Ishikawa (cell line): ENCODE results near the gene TMEM52B.

Source experiments
- CEBPB ChIP-seq: IDR thresholded peaks from 2 replicates; pipeline ENCODE4 v1.6.1; 2012
- CREB1 ChIP-seq: IDR thresholded peaks from 2 replicates; pipeline ENCODE4 v1.6.1; 2012; ENCODE audit warnings: low read depth
- EGR1 ChIP-seq: IDR thresholded peaks from 2 replicates; pipeline ENCODE4 v1.6.1; 2012
- EP300 ChIP-seq: IDR thresholded peaks from 2 replicates; pipeline ENCODE4 v1.6.1; 2012; ENCODE audit warnings: borderline replicate concordance
- FOXM1 ChIP-seq: IDR thresholded peaks from 2 replicates; pipeline ENCODE4 v1.6.1; 2012; ENCODE audit warnings: low read depth, borderline replicate concordance
- MAX ChIP-seq: IDR thresholded peaks from 2 replicates; pipeline ENCODE4 v1.6.1; 2012
- NFIC ChIP-seq: IDR thresholded peaks from 2 replicates; pipeline ENCODE4 v1.6.1; 2012
- RAD21 ChIP-seq: IDR thresholded peaks from 2 replicates; pipeline ENCODE4 v1.6.1; 2012; ENCODE audit warnings: low read depth
- REST ChIP-seq: IDR thresholded peaks from 2 replicates; pipeline ENCODE4 v1.6.1; 2012; ENCODE audit warnings: low read depth, mild to moderate bottlenecking
- TAF1 ChIP-seq: IDR thresholded peaks from 2 replicates; pipeline ENCODE4 v1.6.1; 2012; ENCODE audit warnings: low read depth, mild to moderate bottlenecking
- TCF12 ChIP-seq: IDR thresholded peaks from 2 replicates; pipeline ENCODE4 v1.6.1; 2012; ENCODE audit warnings: low read depth
- TEAD4 ChIP-seq: IDR thresholded peaks from 2 replicates; pipeline ENCODE4 v1.6.1; 2012
- USF1 ChIP-seq: IDR thresholded peaks from 2 replicates; pipeline ENCODE4 v1.6.1; 2012
- YY1 ChIP-seq: IDR thresholded peaks from 2 replicates; pipeline ENCODE4 v1.6.1; 2012; ENCODE audit warnings: low read depth
- ZBTB7A ChIP-seq: IDR thresholded peaks from 2 replicates; pipeline ENCODE4 v1.6.1; 2012; ENCODE audit warnings: low read depth

Gene TMEM52B

GRCh38 chr12:10182354-10183049 lies 3.7 kb downstream of the TMEM52B start:
- TF ChIP-seq CEBPB (no peak), EP300 (no peak), USF1 (no peak), MAX (no peak), CREB1 (no peak), YY1 (no peak), TEAD4 (no peak), REST (no peak), FOXM1 (no peak), RAD21 (no peak), TAF1 (no peak), NFIC (no peak), TCF12 (no peak), EGR1 (no peak), ZBTB7A (no peak)

GRCh38 chr12:10184261-10184843 lies 5.5 kb downstream of the TMEM52B start:
- TF ChIP-seq EP300: no peak
- no peak for TF ChIP-seq CREB1
- TF ChIP-seq MAX: no peak
- TF ChIP-seq YY1: no peak

GRCh38 chr12:10186299-10186698 lies 7.5 kb downstream of the TMEM52B start:
- TF ChIP-seq TEAD4 (no peak), MAX (no peak), CEBPB (no peak), TAF1 (no peak), ZBTB7A (no peak), NFIC (no peak), TCF12 (no peak)

- TF ChIP-seq TAF1: no peak
- TF ChIP-seq EP300: no peak
- no peak for TF ChIP-seq FOXM1
- no peak for TF ChIP-seq NFIC
- TF ChIP-seq CREB1: no peak
- no peak for TF ChIP-seq REST
Observed at GRCh38 chr12:10189653-10190052, 10.8 kb downstream of the TMEM52B start.

- no peak for TF ChIP-seq REST
- no peak for TF ChIP-seq CREB1
- peak; percentile 87 for TF ChIP-seq RAD21
- TF ChIP-seq TAF1: no peak
Observed at GRCh38 chr12:10190558-10191388, 11.9 kb downstream of the TMEM52B start.
